Measurements from ENCODE around the gene KRTAP10-10.
A peak's percentile ranks its signal among the peaks of the same experiment; 100 is the strongest.

KRTAP10-10 gene

DNA sequence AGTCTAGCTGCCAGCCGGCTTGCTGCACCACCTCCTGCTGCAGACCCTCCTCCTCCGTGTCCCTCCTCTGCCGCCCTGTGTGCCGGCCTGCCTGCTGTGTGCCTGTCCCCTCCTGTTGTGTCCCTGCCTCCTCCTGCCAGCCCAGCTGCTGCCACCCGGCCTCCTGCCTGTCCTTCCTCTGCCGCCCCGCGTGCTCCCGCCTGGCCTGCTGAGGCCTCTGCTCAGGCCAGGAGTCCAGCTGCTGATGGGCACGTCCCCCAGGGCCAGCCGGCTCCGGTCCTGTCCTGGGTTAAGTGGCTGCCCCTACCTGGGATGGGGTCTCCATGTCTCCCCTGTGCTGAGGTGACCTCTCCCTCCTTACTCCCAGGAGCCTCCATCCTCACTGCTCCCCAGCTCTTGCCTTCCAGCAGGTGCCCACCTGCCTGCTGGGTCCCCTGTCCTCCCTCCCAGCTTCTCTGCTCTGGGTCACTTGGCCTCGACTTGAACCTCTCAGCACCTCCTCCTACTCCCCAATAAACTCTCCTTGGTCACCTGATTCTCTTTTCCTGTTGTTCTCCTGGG lies 24.4 kb upstream of the KRTAP10-10 start:
- no peak overlapping the region for H3K4me3 Mint-ChIP-seq
- peaks cover 19 to 26% of the 10 kb centered on the region in 2 donors for H3K9me3 Mint-ChIP-seq
- ATAC-seq (replicated peaks) = no peak

DNA sequence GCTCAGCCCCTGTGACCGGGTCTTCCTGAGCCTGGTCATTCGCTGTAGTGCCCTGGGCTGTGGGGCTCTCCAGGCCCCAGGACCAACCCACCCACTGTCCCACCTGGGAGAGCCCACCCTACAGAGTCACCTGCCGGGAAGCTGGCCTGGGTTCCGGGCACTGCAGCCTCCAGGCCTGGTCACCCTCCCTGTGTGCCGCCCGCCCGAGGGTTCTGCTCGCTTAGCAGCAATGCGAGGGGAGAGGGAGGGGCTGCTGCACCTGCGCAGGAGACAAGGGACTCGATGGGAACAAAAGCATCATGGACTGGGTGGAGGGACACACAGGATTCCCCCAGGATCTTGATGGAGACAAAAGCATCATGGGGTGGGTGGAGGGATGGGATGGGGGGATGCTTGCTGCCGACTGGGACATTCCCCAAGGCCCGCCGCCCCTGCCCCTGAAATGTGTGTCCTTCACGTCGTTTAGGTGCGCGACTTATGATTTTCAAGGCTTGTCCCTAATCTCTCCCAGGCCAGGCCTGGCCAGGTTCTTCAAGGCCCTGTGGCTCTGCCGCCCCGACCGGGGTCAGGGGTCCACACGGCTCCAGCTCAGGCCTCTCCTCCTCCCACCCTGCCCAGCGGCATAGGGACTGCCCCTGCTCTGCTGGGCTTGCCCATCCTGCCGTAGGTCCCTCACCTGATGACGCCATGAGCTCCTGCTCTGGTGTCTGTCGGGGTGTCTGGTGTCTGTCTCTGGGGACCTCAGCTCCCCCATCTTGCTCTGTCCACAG lies 23.6 kb upstream of the KRTAP10-10 start:
- Mint-ChIP-seq H3K9me3 (peaks cover 20 to 26% of the 10 kb centered on the region in 2 donors), H3K4me3 (no peak overlapping the region), H3K27ac (no peak overlapping the region), H3K36me3 (peaks cover 3 to 8% of the 10 kb centered on the region in 2 donors), H3K27me3 (peaks cover 24 to 27% of the 10 kb centered on the region in 2 donors), H3K4me1 (peaks cover 4 to 5% of the 10 kb centered on the region in 2 donors)
- ATAC-seq (replicated peaks) (no peak), DNase-seq (no peak)

More for the DNA sequence above, 24.4 kb upstream of the KRTAP10-10 start:
- no peak overlapping the region for H3K27ac Mint-ChIP-seq
- peaks cover 26 to 27% of the 10 kb centered on the region in 2 donors for H3K27me3 Mint-ChIP-seq
- no peak for DNase-seq
- no peaks in the 10 kb centered on the region for H3K4me1 Mint-ChIP-seq
- H3K36me3 Mint-ChIP-seq = peaks cover 3 to 8% of the 10 kb centered on the region in 2 donors

DNA sequence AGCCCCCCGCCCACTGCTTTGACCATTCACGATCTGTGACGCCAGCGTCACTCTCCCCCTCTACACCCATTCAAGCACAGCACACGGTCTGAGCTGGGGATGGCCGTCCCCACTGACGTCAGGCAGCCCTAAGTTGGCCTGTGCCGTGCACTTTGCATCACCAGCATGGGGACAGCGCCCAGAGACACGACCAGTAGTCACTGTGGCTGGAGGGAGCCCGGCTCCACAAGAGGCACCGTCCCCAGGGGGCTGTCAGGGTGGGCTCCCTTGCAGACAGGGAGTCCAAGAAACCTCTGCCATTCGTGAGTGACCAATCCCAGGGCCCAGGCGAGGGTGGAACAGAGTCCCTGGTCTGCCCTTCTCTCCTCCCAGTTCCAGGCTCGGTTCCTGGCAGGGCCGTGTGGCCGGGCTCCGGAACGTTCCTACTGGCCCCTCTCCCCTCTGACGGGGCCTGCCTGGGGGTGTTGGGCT lies 23.0 kb upstream of the KRTAP10-10 start:
- Mint-ChIP-seq H3K4me3 (no peak overlapping the region), H3K9me3 (peaks cover 21 to 23% of the 10 kb centered on the region in 2 donors), H3K27me3 (peaks cover 21 to 24% of the 10 kb centered on the region in 2 donors), H3K27ac (no peak overlapping the region), H3K36me3 (peaks cover 3 to 13% of the 10 kb centered on the region in 2 donors), H3K4me1 (peaks cover 10 to 11% of the 10 kb centered on the region in 2 donors)
- DNase-seq (no peak), ATAC-seq (replicated peaks) (no peak)

DNA sequence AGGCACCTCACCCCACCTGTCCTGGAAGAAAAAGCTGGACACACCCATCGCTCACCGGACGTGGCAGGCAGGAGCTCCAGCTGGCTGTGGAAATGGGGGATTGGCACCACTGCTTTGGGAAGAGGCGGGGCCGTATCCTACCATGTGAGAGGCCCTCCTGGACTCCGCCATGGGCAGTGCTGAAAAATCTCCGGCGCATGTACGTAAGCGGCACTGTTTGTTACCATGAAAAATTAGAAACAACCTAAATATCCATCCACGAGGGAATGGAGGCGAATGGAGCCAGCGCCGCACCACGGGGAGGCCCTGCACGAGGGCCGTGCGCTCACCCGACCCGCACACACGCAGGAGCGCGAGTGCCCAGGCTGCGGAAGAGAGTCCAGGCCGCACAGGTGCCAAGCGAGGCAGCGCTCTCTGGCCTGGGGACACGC lies 22.2 kb upstream of the KRTAP10-10 start:
- Mint-ChIP-seq H3K36me3 (peaks cover 3 to 21% of the 10 kb centered on the region in 2 donors), H3K4me3 (no peak overlapping the region), H3K27me3 (peaks cover 17 to 24% of the 10 kb centered on the region in 2 donors), H3K4me1 (peaks cover 10 to 11% of the 10 kb centered on the region in 2 donors), H3K27ac (no peak overlapping the region), H3K9me3 (peaks cover 21 to 22% of the 10 kb centered on the region in 2 donors)
- no peak for ATAC-seq (replicated peaks)
- no peak for DNase-seq

DNA sequence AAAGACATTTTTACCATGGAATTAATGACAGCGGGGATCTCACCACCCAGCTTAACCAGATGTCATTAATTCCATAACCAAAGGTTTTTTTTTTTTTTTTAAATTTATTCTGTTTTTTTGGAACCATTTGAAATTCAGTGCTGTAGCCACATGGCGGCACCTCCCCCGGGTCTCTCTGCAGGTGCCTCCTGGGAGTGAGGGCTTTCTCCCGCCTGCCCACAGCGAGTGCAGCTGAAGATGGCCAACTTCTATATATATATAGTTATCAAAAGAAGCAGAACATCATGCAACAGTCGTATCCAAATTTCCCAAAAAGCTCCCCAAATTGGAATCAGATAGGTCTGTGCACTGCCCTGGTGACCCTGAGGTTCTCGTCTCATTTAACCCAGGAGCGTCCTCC lies 21.7 kb upstream of the KRTAP10-10 start:
- no peak for DNase-seq
- peaks cover 17 to 24% of the 10 kb centered on the region in 2 donors for H3K27me3 Mint-ChIP-seq
- peaks cover 10 to 11% of the 10 kb centered on the region in 2 donors for H3K4me1 Mint-ChIP-seq
- H3K27ac Mint-ChIP-seq = no peak overlapping the region
- ATAC-seq (replicated peaks) = no peak
- peaks cover 3 to 23% of the 10 kb centered on the region in 2 donors for H3K36me3 Mint-ChIP-seq
- H3K9me3 Mint-ChIP-seq = peaks cover 20 to 23% of the 10 kb centered on the region in 2 donors
- H3K4me3 Mint-ChIP-seq = no peak overlapping the region

DNA sequence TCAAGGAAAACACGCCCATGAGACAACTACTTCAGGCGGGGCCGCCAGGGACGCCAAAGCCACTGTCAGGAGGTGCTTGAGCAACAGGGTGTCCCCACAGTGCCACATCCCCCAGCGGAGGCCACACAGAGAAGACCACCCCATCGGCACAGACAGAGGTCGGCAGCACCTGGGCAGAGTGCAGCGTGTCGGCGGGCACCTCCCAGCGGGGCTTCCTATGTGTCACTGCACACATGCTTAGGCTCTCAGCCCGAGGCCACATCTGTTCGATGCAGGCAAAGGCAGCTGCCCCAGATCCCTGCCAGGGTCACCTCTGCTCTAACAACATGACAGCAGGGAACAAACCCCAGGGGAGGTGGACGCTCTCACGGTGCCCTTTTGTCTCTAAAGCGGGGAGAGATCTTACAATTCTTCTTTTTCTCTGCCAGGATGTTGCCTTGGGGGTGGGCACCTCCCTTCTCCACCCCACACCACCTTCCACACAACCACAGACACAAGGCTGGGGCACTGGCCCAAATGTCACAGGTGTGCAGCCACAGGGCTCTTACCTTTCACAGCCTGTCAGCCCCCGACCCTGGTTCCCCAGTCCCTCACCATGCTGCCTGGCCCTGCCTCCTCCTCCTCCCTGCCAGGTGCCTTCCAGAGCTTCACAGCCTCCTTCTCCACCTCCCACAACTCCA lies 21.1 kb upstream of the KRTAP10-10 start:
- no peak for DNase-seq
- ATAC-seq (replicated peaks) = no peak
- H3K27me3 Mint-ChIP-seq = peaks cover 17 to 24% of the 10 kb centered on the region in 2 donors
- no peak overlapping the region for H3K4me3 Mint-ChIP-seq
- H3K4me1 Mint-ChIP-seq = peaks cover 10 to 11% of the 10 kb centered on the region in 2 donors
- peaks cover 17 to 28% of the 10 kb centered on the region in 2 donors for H3K9me3 Mint-ChIP-seq
- no peak overlapping the region for H3K27ac Mint-ChIP-seq
- peaks cover 4 to 27% of the 10 kb centered on the region in 2 donors for H3K36me3 Mint-ChIP-seq

DNA sequence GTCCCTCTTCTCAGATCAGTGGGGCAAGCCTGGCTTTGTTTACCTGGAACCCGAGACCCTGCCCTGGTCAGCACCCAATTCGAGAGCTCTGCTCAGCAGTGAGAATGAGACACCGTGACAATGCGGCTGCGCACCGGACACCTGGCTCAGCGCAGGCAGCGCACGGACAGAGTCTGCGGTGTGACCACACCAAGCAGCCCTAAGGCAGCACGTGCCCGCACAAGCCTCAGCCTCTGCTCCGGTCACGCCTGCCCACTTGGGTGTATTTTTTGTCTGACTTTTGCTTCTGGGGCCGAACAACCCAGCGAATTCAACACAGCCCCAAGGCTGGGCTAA lies 20.6 kb upstream of the KRTAP10-10 start:
- peaks cover 17 to 24% of the 10 kb centered on the region in 2 donors for H3K27me3 Mint-ChIP-seq
- no peak overlapping the region for H3K27ac Mint-ChIP-seq
- H3K36me3 Mint-ChIP-seq = peaks cover 1 to 23% of the 10 kb centered on the region in 2 donors
- DNase-seq (no peak), ATAC-seq (replicated peaks) (no peak)
- peaks cover 10 to 11% of the 10 kb centered on the region in 2 donors for H3K4me1 Mint-ChIP-seq
- no peak overlapping the region for H3K4me3 Mint-ChIP-seq
- peaks cover 14 to 23% of the 10 kb centered on the region in 2 donors for H3K9me3 Mint-ChIP-seq

DNA sequence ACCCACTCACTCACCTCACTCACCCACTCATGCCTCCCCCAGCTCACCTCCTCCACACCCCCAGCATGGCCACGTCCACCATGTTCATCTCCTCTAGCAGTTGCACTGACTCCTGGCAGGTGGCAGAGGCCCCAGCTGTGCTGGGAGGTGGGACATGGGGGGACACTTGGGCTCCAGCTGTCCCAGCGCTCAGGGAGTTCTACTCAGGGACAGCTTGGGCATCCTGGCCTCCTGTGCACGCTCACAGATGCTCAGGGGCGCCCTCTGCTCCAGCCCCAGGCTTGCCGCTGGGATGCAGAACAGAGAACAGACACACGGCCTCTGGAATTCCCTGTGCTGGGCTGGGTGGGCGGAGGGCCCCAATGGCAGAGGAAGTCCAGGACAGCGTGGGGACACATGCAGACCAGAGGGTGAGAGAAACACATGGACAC lies 20.1 kb upstream of the KRTAP10-10 start:
- peaks cover 1 to 23% of the 10 kb centered on the region in 2 donors for H3K36me3 Mint-ChIP-seq
- DNase-seq (no peak), ATAC-seq (replicated peaks) (no peak)
- H3K4me3 Mint-ChIP-seq = no peak overlapping the region
- H3K9me3 Mint-ChIP-seq = peaks cover 12 to 22% of the 10 kb centered on the region in 2 donors
- no peak overlapping the region for H3K27ac Mint-ChIP-seq
- peaks cover 17 to 24% of the 10 kb centered on the region in 2 donors for H3K27me3 Mint-ChIP-seq
- peaks cover 10 to 11% of the 10 kb centered on the region in 2 donors for H3K4me1 Mint-ChIP-seq

DNA sequence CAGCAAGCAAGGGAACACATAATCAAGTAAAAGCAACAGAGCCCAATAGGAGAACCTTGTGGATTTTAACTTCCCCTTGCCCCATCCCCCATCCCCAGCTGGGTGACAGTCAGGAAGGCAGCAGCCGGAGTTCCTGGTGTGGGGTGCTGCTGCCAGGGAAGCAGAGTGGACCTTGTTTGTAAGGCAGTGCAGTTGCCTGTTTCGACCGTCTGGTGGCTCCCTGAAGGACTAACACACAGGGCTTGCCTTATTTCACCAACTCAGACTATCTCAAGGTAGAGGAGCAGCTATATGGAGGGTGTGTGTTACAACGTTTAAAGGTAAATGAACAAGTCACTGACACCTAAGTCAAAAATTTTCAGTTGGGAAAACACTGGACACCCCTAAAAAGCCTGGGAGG lies 18.7 kb upstream of the KRTAP10-10 start:
- Mint-ChIP-seq H3K27me3 (peaks cover 9 to 16% of the 10 kb centered on the region in 2 donors), H3K36me3 (peaks cover 3 to 21% of the 10 kb centered on the region in 2 donors), H3K4me1 (peaks cover 10 to 11% of the 10 kb centered on the region in 2 donors), H3K27ac (peak overlapping the region; percentile 48), H3K9me3 (peaks cover 18 to 35% of the 10 kb centered on the region in 2 donors), H3K4me3 (no peak overlapping the region)
- ATAC-seq (replicated peaks) = peak; percentile 55 to 66
- no peak for DNase-seq

DNA sequence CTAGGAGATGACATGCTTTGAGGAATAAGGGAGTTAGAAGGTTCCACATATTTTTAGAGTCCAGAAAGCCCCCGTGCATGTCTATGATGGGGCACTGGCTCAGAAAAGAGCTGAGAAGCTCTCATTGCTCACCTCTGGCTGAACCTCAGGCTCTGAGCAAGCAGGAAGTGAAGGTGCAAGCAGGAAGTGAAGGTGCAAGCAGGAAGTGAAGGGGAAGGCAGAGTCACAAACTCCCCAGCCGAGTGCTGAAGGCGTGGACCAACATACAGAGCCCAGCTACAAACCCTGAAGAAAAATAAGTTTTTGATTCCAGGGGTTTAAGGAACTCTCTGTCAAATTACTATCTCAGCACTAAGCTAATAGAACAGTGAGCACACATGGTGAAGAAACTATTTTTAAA lies 18.2 kb upstream of the KRTAP10-10 start:
- peaks cover 10 to 11% of the 10 kb centered on the region in 2 donors for H3K4me1 Mint-ChIP-seq
- H3K27me3 Mint-ChIP-seq = peaks cover 13 to 18% of the 10 kb centered on the region in 2 donors
- H3K4me3 Mint-ChIP-seq = no peak overlapping the region
- peaks cover 21 to 39% of the 10 kb centered on the region in 2 donors for H3K9me3 Mint-ChIP-seq
- DNase-seq (no peak), ATAC-seq (replicated peaks) (peak; percentile 64 to 71)
- peaks cover 4 to 23% of the 10 kb centered on the region in 2 donors for H3K36me3 Mint-ChIP-seq
- peak overlapping the region; percentile 48 for H3K27ac Mint-ChIP-seq

DNA sequence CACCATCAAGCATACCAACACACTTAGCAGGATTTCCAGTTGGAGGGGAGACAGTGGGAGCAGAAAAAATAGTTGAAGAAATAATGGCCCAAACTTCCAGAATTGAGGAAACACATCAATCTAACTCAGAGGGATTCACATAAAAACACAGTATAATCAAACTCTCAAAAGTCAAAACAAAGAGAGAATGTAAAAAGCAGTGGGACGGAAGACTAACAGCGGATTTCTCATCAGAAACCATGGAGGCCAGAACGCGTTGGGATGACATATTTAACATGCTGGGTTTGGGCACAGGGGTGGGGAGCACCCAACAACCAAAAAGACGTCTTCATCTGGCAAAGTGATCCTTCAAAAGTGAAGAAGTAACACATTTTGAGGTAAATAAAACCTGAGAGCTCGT lies 17.3 kb upstream of the KRTAP10-10 start:
- Mint-ChIP-seq H3K9me3 (peaks cover 27 to 49% of the 10 kb centered on the region in 2 donors), H3K4me3 (no peak overlapping the region), H3K4me1 (peaks cover 10 to 11% of the 10 kb centered on the region in 2 donors), H3K36me3 (peaks cover 6 to 31% of the 10 kb centered on the region in 2 donors), H3K27ac (no peak overlapping the region), H3K27me3 (peaks cover 17 to 19% of the 10 kb centered on the region in 2 donors)
- ATAC-seq (replicated peaks) = no peak
- no peak for DNase-seq

DNA sequence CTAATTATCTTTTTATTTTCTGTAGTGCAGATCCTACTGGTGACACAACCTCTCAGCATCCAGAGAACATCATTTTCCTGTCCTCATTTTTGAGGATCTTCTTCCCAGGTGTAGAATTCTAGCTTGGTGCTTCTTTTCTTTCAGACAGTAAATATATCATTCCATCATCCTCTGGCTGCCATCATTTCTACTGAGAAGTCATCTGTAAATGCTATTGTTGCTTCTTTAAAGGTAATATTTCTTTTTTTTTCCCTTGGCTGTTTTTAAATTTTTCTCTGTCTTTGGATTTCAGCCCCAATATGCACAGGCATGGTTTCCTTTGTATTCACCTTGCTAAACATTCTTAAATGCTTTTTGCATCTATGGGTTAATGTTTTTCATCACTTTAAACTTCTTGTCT lies 13.6 kb upstream of the KRTAP10-10 start:
- H3K9me3 Mint-ChIP-seq = peaks cover 27 to 49% of the 10 kb centered on the region in 2 donors
- peaks cover 6 to 33% of the 10 kb centered on the region in 2 donors for H3K36me3 Mint-ChIP-seq
- no peak overlapping the region for H3K4me3 Mint-ChIP-seq
- peaks cover 24 to 28% of the 10 kb centered on the region in 2 donors for H3K27me3 Mint-ChIP-seq
- peaks cover 6 to 7% of the 10 kb centered on the region in 2 donors for H3K4me1 Mint-ChIP-seq
- no peak for DNase-seq
- no peak for ATAC-seq (replicated peaks)
- no peak overlapping the region for H3K27ac Mint-ChIP-seq

DNA sequence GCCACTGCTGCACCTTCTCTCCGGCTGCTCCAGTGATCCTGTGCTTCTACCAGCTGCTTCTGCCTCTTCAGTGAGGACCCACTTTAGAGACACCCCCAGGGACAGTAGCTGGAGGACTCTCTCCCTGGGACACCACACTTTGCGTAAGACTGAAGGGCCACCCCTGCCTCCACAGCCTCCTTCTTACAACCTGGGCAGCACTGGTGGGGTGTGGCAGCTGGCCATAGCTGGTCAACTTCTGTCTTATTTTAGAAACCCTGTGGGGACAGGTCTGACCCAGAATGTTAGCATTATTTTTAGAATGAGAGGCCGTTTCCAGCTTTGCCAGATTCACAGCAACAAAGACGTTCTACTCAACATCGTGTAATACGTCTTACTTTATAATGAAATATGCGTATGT lies 11.4 kb upstream of the KRTAP10-10 start:
- peaks cover 24 to 28% of the 10 kb centered on the region in 2 donors for H3K27me3 Mint-ChIP-seq
- H3K36me3 Mint-ChIP-seq = peaks cover 5 to 20% of the 10 kb centered on the region in 2 donors
- no peak for ATAC-seq (replicated peaks)
- no peak overlapping the region for H3K27ac Mint-ChIP-seq
- peaks cover 27 to 36% of the 10 kb centered on the region in 2 donors for H3K9me3 Mint-ChIP-seq
- no peak for DNase-seq
- no peak overlapping the region for H3K4me3 Mint-ChIP-seq
- H3K4me1 Mint-ChIP-seq = peaks cover 6 to 11% of the 10 kb centered on the region in 2 donors

DNA sequence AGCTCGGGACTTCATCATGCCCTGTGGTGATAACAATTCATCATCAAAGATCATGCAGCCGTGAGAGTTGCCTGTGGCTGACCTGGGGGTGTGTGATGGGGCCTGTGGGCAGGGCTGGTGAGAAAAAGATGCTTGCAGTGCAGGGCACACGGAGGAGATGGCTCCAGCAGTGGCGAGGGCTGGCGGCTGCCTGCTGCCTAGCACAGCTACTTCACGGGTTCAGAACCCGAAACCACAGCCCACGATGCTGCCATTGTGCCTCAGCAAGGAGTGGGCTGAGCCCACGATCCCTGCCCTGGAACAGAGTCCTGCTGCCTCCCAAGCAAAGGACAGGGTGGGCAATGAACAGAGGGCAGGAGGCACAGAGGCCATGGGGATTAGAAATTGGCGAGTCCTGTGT lies 10.9 kb upstream of the KRTAP10-10 start:
- Mint-ChIP-seq H3K27me3 (peaks cover 24 to 28% of the 10 kb centered on the region in 2 donors), H3K27ac (no peak overlapping the region), H3K4me1 (peaks cover 6 to 11% of the 10 kb centered on the region in 2 donors), H3K4me3 (no peak overlapping the region), H3K36me3 (peaks cover 5 to 24% of the 10 kb centered on the region in 2 donors), H3K9me3 (peaks cover 31 to 39% of the 10 kb centered on the region in 2 donors)
- ATAC-seq (replicated peaks) (no peak), DNase-seq (no peak)
